HepG2 (cell line): ENCODE measurements around the gene ALDH16A1. TPM values are rescaled to one million over a fixed set of nuclear protein-coding genes. Genes with fewer than 3 reads are reported as not detected.
A peak's percentile ranks its signal among the peaks of the same experiment; 100 is the strongest.

Experiments used
- CBFB ChIP-seq: sonication (generic); formaldehyde crosslinking; IDR thresholded peaks from 2 replicates; pipeline ENCODE4 v1.4.0; 2020; ENCODE audit warnings: missing genetic modification reagents
- ERF ChIP-seq: IDR thresholded peaks from 2 replicates; pipeline ENCODE4 v1.6.1; 2018; ENCODE audit warnings: missing biosample characterization, missing genetic modification reagents
- MEF2D ChIP-seq: sonication (generic); formaldehyde crosslinking; IDR thresholded peaks from 2 replicates; pipeline ENCODE4 v1.5.1; 2020; ENCODE audit warnings: mild to moderate bottlenecking, missing genetic modification reagents
- MLLT10 ChIP-seq: sonication (generic); formaldehyde crosslinking; IDR thresholded peaks from 2 replicates; pipeline ENCODE4 v1.4.0; 2020; ENCODE audit warnings: missing genetic modification reagents
- NCOA2 ChIP-seq: sonication (generic); formaldehyde crosslinking; IDR thresholded peaks from 2 replicates; pipeline ENCODE4 v1.8.0; 2022; ENCODE audit warnings: inconsistent platforms
- NFKBIZ ChIP-seq: IDR thresholded peaks from 2 replicates; pipeline ENCODE4 v1.6.1; 2018; ENCODE audit warnings: missing genetic modification reagents, missing compliant biosample characterization
- PBX2 ChIP-seq: IDR thresholded peaks from 2 replicates; pipeline ENCODE4 v1.6.1; 2016; ENCODE audit warnings: control low read depth
- PHF20 ChIP-seq: sonication (generic); formaldehyde crosslinking; IDR thresholded peaks from 2 replicates; pipeline ENCODE4 v1.5.0; 2020; ENCODE audit warnings: mild to moderate bottlenecking, missing genetic modification reagents
- POGZ ChIP-seq: sonication (generic); formaldehyde crosslinking; IDR thresholded peaks from 2 replicates; pipeline ENCODE4 v1.4.0; 2020; ENCODE audit warnings: mild to moderate bottlenecking, missing genetic modification reagents
- RBFOX2 ChIP-seq: fragments of 200-400 bp; formaldehyde crosslinking; IDR thresholded peaks from 2 replicates; pipeline ENCODE4 v1.6.1; 2017; ENCODE audit warnings: low read depth, mild to moderate bottlenecking, low read length
- ZNF513 ChIP-seq: sonication (generic); formaldehyde crosslinking; conservative IDR thresholded peaks from 2 replicates; pipeline ENCODE4 v1.5.0; 2020; ENCODE audit warnings: missing genetic modification reagents
- ZNF788 ChIP-seq: sonication (generic); formaldehyde crosslinking; IDR thresholded peaks from 2 replicates; pipeline ENCODE4 v1.5.0; 2020; ENCODE audit warnings: mild to moderate bottlenecking, missing genetic modification reagents, borderline replicate concordance
- ZXDC ChIP-seq: sonication (generic); formaldehyde crosslinking; IDR thresholded peaks from 2 replicates; pipeline ENCODE4 v1.5.0; 2020; ENCODE audit warnings: mild to moderate bottlenecking, missing genetic modification reagents
- polyA plus RNA-seq, 8 experiments: library from polyadenylated mRNA; depleted of rRNA in 3 of 8; stranded (reverse) in 7 of 8; unstranded in 1 of 8; fragments of >200 nt; fragmentation: Illumina TruSeq in 4 of 8; extraction: Trizol in 4 of 8; gene quantifications; 2 replicates each; pipeline versions ENCODE4 v1.2.1 to v1.2.3, GENCODE V29; 2011 to 2016; ENCODE audit warnings: low read depth in 4 of 8, missing spikeins in 1 of 8, mixed read lengths in 1 of 8; ENCODE audit not compliant: insufficient read depth in 1 of 8
- total RNA-seq, 5 experiments: library from RNA; depleted of rRNA; stranded (reverse); fragments of >200 nt; fragmentation: Illumina TruSeq; extraction: Trizol; gene quantifications; 2 replicates each; pipeline ENCODE4 v1.2.3, GENCODE V29; 2016; ENCODE audit warnings: low read depth in 1 of 5
- TF ChIP-seq, protein P1 (sequence below): sonication (generic); formaldehyde crosslinking; IDR thresholded peaks from 2 replicates; pipeline ENCODE4 v1.9.0; 2022; ENCODE audit warnings: missing genetic modification reagents, mild to moderate bottlenecking, borderline replicate concordance
- TF ChIP-seq, protein P2 (sequence below): sonication (generic); formaldehyde crosslinking; IDR thresholded peaks from 2 replicates; pipeline ENCODE4 v1.4.0; 2020; ENCODE audit warnings: missing genetic modification reagents

ALDH16A1 gene
- total and polyA plus RNA-seq, 2 of the 13 experiments (the other 11 are each of a cell fraction or from before 2014, with no cell fraction given) = 8.4 to 34.9 TPM

DNA sequence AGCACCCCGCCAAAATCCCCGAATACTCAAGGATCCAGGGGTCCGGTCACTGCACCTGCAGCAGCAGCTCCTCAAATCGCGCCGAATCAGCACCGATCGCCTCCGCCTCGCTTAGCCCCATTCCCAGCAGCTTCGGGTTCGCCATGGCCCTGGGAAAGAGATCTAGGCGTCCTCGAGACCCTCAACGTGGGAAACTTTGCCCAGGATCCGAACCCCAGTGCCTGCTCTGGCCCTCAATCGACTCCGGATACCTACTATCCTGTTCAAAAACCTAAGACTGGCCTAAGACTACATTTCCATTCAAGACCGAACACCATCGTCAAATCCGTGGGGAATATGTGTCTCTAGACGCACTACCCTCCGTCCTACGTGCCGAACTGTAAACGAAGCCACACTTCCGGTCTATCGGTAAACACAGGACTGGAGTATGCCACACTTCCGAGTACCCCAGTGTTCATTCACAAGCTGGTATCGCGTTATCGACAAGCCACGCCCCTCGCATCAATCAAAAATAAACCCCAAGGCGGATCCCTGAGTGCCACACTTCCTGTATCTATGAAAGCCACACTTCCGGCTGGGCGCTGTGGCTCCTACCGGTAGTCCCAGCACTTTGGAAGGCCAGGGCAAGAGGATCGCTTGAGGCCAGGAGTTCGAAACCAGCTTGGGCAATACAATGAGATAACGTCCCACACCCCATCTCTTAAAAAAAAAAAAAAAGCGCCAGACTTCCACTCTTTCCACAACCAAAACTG lies 1.4 kb upstream of the ALDH16A1 start, which contains the start of gene PIH1D1 (continued):
- TF ChIP-seq ZNF513 (CRISPR knock-in tag) (no peak), ZXDC (CRISPR knock-in tag) (no peak), NCOA2 (peak; percentile 40), POGZ (0 out of 2 replicates have a peak, but pooled peaks have one; percentile 15), MLLT10 (CRISPR knock-in tag) (no peak), RBFOX2 (0 out of 2 replicates have a peak, but pooled peaks have one; percentile 23), ERF (CRISPR knock-in tag) (peak; percentile 68; the same call in 1 of the 2 replicates), PBX2 (CRISPR knock-in tag) (peak; percentile 80), MEF2D (CRISPR knock-in tag) (peak; percentile 60; the same call in 1 of the 2 replicates), NFKBIZ (0 out of 2 replicates have a peak, but pooled peaks have one; percentile 24), PHF20 (CRISPR knock-in tag) (peak; percentile 68; the same call in 1 of the 2 replicates), ZNF788 (CRISPR knock-in tag) (peak; percentile 63; the same call in 1 of the 2 replicates), CBFB (CRISPR knock-in tag) (no peak)
- TF ChIP-seq, protein P1, sequence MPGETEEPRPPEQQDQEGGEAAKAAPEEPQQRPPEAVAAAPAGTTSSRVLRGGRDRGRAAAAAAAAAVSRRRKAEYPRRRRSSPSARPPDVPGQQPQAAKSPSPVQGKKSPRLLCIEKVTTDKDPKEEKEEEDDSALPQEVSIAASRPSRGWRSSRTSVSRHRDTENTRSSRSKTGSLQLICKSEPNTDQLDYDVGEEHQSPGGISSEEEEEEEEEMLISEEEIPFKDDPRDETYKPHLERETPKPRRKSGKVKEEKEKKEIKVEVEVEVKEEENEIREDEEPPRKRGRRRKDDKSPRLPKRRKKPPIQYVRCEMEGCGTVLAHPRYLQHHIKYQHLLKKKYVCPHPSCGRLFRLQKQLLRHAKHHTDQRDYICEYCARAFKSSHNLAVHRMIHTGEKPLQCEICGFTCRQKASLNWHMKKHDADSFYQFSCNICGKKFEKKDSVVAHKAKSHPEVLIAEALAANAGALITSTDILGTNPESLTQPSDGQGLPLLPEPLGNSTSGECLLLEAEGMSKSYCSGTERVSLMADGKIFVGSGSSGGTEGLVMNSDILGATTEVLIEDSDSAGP = peak; percentile 71; the same call in 1 of the 2 replicates
- TF ChIP-seq, protein P2, sequence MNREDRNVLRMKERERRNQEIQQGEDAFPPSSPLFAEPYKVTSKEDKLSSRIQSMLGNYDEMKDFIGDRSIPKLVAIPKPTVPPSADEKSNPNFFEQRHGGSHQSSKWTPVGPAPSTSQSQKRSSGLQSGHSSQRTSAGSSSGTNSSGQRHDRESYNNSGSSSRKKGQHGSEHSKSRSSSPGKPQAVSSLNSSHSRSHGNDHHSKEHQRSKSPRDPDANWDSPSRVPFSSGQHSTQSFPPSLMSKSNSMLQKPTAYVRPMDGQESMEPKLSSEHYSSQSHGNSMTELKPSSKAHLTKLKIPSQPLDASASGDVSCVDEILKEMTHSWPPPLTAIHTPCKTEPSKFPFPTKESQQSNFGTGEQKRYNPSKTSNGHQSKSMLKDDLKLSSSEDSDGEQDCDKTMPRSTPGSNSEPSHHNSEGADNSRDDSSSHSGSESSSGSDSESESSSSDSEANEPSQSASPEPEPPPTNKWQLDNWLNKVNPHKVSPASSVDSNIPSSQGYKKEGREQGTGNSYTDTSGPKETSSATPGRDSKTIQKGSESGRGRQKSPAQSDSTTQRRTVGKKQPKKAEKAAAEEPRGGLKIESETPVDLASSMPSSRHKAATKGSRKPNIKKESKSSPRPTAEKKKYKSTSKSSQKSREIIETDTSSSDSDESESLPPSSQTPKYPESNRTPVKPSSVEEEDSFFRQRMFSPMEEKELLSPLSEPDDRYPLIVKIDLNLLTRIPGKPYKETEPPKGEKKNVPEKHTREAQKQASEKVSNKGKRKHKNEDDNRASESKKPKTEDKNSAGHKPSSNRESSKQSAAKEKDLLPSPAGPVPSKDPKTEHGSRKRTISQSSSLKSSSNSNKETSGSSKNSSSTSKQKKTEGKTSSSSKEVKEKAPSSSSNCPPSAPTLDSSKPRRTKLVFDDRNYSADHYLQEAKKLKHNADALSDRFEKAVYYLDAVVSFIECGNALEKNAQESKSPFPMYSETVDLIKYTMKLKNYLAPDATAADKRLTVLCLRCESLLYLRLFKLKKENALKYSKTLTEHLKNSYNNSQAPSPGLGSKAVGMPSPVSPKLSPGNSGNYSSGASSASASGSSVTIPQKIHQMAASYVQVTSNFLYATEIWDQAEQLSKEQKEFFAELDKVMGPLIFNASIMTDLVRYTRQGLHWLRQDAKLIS = 0 out of 2 replicates have a peak, but pooled peaks have one; percentile 58
